Measurements from ENCODE around the gene VWC2L.

VWC2L gene

GRCh38 chr2:214565246-214565645, 154.4 kb downstream of the VWC2L start:
- TF ChIP-seq PAX5 (IDR thresholded peaks at IDR 0.05; ENCODE audit: insufficient read depth, low read length, severe bottlenecking) = no peak
- TF ChIP-seq POLR2A (IDR thresholded peaks at IDR 0.05; ENCODE audit: low read depth, low read length) = no peak
- no peak for TF ChIP-seq POLR2AphosphoS5 (IDR thresholded peaks at IDR 0.05; ENCODE audit: low read depth, low read length)
- TF ChIP-seq POU2F2 (IDR thresholded peaks at IDR 0.05; ENCODE audit: low read depth, low read length) = no peak
- TF ChIP-seq TAF1 (IDR thresholded peaks at IDR 0.05; ENCODE audit: low read depth, low read length) = no peak
- TF ChIP-seq SPI1 (IDR thresholded peaks at IDR 0.05; ENCODE audit: low read depth, low read length) = no peak
- DNase-seq (ENCODE audit: insufficient read length, low spot score) = no peak
- FAIRE-seq = no peak

- FAIRE-seq (no peak), DNase-seq (ENCODE audit: insufficient read length, low spot score) (no peak)
- TF ChIP-seq PAX5 (IDR thresholded peaks at IDR 0.05; ENCODE audit: insufficient read depth, low read length, severe bottlenecking) (no peak), POLR2A (IDR thresholded peaks at IDR 0.05; ENCODE audit: low read depth, low read length) (no peak)
Measured at GRCh38 chr2:214566457-214566856, 155.6 kb downstream of the VWC2L start.

DNA sequence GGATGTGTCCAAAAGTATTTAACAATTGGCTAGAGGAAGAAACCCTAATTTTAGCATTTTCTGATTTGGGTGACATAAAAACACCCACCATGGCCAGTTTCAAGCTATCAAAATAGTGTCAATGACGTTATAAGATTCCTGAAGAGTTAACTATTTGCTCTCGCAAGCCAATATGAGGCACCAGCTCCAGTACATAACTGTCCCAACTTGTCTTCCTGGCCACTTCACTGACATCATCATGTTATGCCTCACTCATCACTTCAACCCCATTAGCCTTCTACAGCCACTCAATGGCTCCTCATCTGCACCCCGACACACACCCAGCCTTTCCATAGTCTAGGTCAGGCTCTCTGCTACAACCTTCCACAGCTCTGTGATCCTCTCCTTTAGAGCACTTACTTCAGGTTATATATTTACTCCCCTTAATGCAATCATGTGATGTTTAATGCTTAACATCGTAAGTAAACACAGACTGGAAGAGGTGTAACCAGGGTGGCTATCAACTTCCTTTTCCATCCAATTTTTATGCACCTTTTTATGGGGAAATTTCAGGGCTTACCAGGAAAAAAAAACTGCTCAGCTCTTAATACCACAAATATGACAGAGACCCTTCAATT, 158.7 kb downstream of the VWC2L start:
- TF ChIP-seq SPI1 (IDR thresholded peaks at IDR 0.05; ENCODE audit: low read depth, low read length) (no peak), POLR2A (IDR thresholded peaks at IDR 0.05; ENCODE audit: low read depth, low read length) (no peak), POU2F2 (IDR thresholded peaks at IDR 0.05; ENCODE audit: low read depth, low read length) (no peak)
- no peak for FAIRE-seq
- DNase-seq (ENCODE audit: insufficient read length, low spot score) = no peak

DNA sequence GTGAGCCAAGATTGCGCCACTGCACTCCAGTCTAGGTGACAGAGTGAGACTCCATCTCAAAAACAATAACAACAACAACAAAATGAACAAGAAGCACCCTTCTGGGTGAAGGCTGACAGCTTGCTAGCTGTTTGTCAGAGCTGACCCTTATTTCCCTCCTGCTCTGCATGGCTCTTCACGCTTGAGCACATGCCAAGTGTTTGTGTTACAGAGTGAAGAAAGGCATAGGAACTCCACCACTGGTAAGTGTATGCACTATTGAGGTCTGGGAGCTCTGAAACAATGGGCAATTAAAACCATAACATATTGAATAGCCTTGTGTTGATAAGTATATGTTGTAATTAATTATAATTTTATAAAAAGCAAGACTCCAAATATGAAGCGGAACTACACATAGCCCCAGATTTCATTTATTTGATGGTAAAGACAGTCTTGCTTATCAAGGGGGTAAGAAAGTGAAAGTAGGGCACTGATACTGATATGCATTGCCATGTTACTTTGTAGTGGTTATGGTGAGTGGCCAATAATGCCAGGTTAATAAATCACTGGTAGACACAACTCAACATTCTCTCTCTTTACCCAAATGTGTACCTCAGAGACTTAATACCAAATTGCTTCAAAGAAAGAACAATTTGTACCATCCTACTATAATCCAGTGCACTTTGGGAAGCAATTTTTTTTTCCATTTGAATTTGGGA, 163.4 kb downstream of the VWC2L start:
- FAIRE-seq (no peak), DNase-seq (ENCODE audit: insufficient read length, low spot score) (no peak)
- TF ChIP-seq PAX5 (IDR thresholded peaks at IDR 0.05; ENCODE audit: insufficient read depth, low read length, severe bottlenecking) = no peak
- no peak for TF ChIP-seq POU2F2 (IDR thresholded peaks at IDR 0.05; ENCODE audit: low read depth, low read length)
- no peak for TF ChIP-seq POLR2AphosphoS5 (IDR thresholded peaks at IDR 0.05; ENCODE audit: low read depth, low read length)
- no peak for TF ChIP-seq POLR2A (IDR thresholded peaks at IDR 0.05; ENCODE audit: low read depth, low read length)
- TF ChIP-seq SPI1 (IDR thresholded peaks at IDR 0.05; ENCODE audit: low read depth, low read length) = no peak
- TF ChIP-seq TAF1 (IDR thresholded peaks at IDR 0.05; ENCODE audit: low read depth, low read length) = no peak

- no peak for TF ChIP-seq SPI1 (IDR thresholded peaks at IDR 0.05; ENCODE audit: low read depth, low read length)
- TF ChIP-seq POU2F2 (IDR thresholded peaks at IDR 0.05; ENCODE audit: low read depth, low read length) = no peak
- TF ChIP-seq POLR2AphosphoS5 (IDR thresholded peaks at IDR 0.05; ENCODE audit: low read depth, low read length) = no peak
- DNase-seq (ENCODE audit: insufficient read length, low spot score) (no peak), FAIRE-seq (no peak)
Measured at GRCh38 chr2:214575030-214575429, 164.2 kb downstream of the VWC2L start.

DNA sequence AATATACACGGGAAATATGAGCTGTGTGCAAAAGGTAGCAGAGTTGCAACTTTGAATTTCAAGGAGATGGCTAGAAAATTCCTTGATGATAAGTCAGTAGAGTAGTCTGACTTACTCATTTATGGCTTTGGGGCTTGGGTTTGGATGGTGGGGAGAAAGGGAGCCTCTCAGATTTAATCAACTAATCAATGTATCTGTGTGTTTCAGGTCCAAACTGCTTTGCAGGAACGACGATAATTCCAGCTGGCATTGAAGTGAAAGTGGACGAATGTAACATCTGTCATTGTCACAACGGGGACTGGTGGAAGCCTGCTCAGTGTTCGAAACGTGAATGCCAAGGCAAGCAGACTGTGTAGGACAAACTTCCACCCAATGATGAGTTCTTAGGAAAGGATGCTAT, 164.6 kb downstream of the VWC2L start:
- TF ChIP-seq SPI1 (IDR thresholded peaks at IDR 0.05; ENCODE audit: low read depth, low read length) = no peak
- no peak for TF ChIP-seq PAX5 (IDR thresholded peaks at IDR 0.05; ENCODE audit: insufficient read depth, low read length, severe bottlenecking)
- TF ChIP-seq TAF1 (IDR thresholded peaks at IDR 0.05; ENCODE audit: low read depth, low read length) = no peak
- no peak for TF ChIP-seq POLR2AphosphoS5 (IDR thresholded peaks at IDR 0.05; ENCODE audit: low read depth, low read length)
- no peak for TF ChIP-seq POU2F2 (IDR thresholded peaks at IDR 0.05; ENCODE audit: low read depth, low read length)
- no peak for TF ChIP-seq POLR2A (IDR thresholded peaks at IDR 0.05; ENCODE audit: low read depth, low read length)
- FAIRE-seq = no peak
- no peak for DNase-seq (ENCODE audit: insufficient read length, low spot score)

- no peak for TF ChIP-seq POU2F2 (IDR thresholded peaks at IDR 0.05; ENCODE audit: low read depth, low read length)
- no peak for TF ChIP-seq POLR2AphosphoS5 (IDR thresholded peaks at IDR 0.05; ENCODE audit: low read depth, low read length)
- no peak for TF ChIP-seq POLR2A (IDR thresholded peaks at IDR 0.05; ENCODE audit: low read depth, low read length)
- TF ChIP-seq PAX5 (IDR thresholded peaks at IDR 0.05; ENCODE audit: insufficient read depth, low read length, severe bottlenecking) = no peak
- TF ChIP-seq TAF1 (IDR thresholded peaks at IDR 0.05; ENCODE audit: low read depth, low read length) = no peak
- TF ChIP-seq SPI1 (IDR thresholded peaks at IDR 0.05; ENCODE audit: low read depth, low read length) = no peak
- DNase-seq (ENCODE audit: insufficient read length, low spot score) (no peak), FAIRE-seq (no peak)
Measured at GRCh38 chr2:214577769-214578168, 166.9 kb downstream of the VWC2L start.

DNA sequence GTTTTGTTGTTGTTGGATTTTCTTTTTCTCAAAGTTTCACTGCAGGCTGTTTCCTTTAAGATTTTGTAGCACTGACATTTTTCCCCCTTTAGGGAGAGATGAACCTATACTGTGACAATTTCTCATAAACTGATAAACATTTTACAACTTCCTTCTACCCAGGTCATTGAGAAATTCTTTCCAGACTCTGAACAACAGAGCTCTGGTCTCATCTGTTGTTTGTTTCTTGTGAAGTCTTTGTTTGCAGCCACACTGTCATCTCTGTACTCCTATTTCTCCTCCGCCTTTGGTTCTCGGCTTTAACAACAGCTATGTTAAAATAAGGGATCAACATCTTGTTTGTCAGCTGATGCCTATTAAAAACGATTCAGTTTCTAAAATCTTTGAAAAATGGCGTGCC, 167.6 kb downstream of the VWC2L start:
- DNase-seq (ENCODE audit: insufficient read length, low spot score) (no peak), FAIRE-seq (no peak)
- TF ChIP-seq POLR2A (IDR thresholded peaks at IDR 0.05; ENCODE audit: low read depth, low read length) = no peak
- no peak for TF ChIP-seq SPI1 (IDR thresholded peaks at IDR 0.05; ENCODE audit: low read depth, low read length)
- no peak for TF ChIP-seq POLR2AphosphoS5 (IDR thresholded peaks at IDR 0.05; ENCODE audit: low read depth, low read length)
- TF ChIP-seq PAX5 (IDR thresholded peaks at IDR 0.05; ENCODE audit: insufficient read depth, low read length, severe bottlenecking) = no peak
- no peak for TF ChIP-seq TAF1 (IDR thresholded peaks at IDR 0.05; ENCODE audit: low read depth, low read length)
- TF ChIP-seq POU2F2 (IDR thresholded peaks at IDR 0.05; ENCODE audit: low read depth, low read length) = no peak

GRCh38 chr2:214579035-214579434, 168.2 kb downstream of the VWC2L start:
- DNase-seq (ENCODE audit: insufficient read length, low spot score) (no peak), FAIRE-seq (no peak)
- TF ChIP-seq TAF1 (IDR thresholded peaks at IDR 0.05; ENCODE audit: low read depth, low read length) (no peak), POLR2A (IDR thresholded peaks at IDR 0.05; ENCODE audit: low read depth, low read length) (no peak), POLR2AphosphoS5 (IDR thresholded peaks at IDR 0.05; ENCODE audit: low read depth, low read length) (no peak), POU2F2 (IDR thresholded peaks at IDR 0.05; ENCODE audit: low read depth, low read length) (no peak), SPI1 (IDR thresholded peaks at IDR 0.05; ENCODE audit: low read depth, low read length) (no peak), PAX5 (IDR thresholded peaks at IDR 0.05; ENCODE audit: insufficient read depth, low read length, severe bottlenecking) (no peak)

DNA sequence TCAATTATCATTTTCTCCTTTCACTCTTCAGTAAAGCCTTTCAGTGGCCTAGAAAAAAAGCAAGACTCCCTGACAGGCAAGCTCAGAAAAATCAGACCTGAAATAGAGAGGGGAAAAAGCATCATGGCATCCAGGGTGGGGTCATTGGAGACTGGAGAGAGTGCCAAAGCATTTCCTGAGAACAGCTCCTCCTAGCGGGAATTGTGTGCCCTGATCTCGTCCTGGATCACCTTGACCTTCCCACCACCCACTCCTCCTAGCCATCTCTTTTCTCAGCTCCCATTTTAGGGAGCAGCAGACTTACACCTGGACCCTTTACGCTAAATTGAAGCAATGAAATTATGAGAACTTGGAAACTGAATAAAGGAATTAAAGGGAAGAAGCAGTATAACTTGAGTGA, 176.6 kb downstream of the VWC2L start:
- no peak for FAIRE-seq

More for the DNA sequence above, 176.6 kb downstream of the VWC2L start:
- no peak for DNase-seq (ENCODE audit: insufficient read length, low spot score)
- no peak for TF ChIP-seq TAF1 (IDR thresholded peaks at IDR 0.05; ENCODE audit: low read depth, low read length)
- TF ChIP-seq POLR2A (IDR thresholded peaks at IDR 0.05; ENCODE audit: low read depth, low read length) = no peak
